Measurements from ENCODE around the gene MRPL17. TPM values are rescaled to one million over a fixed set of nuclear protein-coding genes. Genes with fewer than 3 reads are reported as not detected.
"Not testable (repeated sequence)": the region's sequence is repeated elsewhere in the genome, so short reads cannot be mapped to it uniquely, and the experiment has no call there.

The MRPL17 gene
- polyA plus RNA-seq, 5 donors, result 50.8 to 70.8 (median 53.7) TPM

DNA sequence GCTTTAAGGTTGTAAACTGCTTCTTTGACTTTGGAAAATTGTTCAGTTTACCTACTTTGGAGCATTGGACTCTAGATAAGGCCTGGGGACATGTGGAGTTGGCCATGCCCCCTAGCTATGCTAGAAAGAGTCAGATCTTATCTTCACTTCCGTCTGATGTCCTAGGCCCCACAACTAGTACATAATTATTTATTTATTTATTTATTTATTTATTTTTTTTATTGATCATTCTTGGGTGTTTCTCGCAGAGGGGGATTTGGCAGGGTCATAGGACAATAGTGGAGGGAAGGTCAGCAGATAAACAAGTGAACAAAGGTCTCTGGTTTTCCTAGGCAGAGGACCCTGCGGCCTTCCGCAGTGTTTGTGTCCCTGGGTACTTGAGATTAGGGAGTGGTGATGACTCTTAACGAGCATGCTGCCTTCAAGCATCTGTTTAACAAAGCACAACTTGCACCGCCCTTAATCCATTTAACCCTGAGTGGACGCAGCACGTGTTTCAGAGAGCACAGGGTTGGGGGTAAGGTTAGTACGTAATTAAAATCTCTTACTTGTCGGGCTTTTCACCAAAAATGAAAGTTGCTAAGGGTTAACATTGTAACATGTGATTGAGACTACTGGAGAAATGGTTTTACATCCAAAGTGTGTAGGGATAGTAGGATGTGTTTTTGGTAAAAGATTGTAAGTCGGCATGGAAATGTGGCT lies 7.4 kb upstream of the MRPL17 start:
- DNase-seq, result not testable (repeated sequence)

DNA sequence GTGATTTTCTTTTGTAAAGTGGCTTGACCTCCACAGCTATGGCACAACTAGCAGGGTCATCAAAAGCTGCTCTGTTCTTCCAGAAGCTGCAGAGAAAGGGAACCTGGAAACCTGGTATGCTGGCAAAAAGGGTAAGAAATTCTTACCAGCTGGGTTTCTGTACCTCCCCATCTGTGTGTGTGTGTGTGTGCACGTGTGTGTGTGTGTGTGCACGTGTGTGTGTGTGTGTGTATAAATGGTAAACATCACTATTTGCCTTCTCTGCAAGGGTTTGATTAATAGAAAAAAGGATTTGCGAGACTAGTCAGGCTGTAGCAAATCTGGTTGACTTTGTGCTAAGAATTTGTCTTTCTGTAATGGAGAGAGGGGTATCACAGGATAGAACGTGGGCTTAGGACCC lies 4.7 kb upstream of the MRPL17 start:
- no peak for DNase-seq

DNA sequence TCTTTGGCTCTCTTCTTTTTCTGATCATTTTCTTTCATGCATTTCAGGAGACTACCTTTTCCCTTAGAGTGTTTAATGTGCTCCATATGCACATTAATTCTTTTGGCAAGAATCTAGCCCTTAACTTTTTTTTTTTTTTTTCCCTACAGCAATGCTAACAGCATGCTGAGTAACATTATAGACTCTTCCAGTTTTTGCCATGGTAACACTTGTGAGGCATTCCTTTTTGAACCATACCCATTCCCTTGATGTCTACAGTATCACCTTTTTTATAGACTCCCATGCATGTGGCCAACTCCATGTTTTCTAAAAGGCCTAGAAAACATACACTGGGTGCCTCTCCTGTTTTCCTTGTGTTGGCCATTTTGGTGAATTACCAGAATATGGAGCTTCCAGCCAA lies 2.9 kb upstream of the MRPL17 start:
- DNase-seq, result no peak

DNA sequence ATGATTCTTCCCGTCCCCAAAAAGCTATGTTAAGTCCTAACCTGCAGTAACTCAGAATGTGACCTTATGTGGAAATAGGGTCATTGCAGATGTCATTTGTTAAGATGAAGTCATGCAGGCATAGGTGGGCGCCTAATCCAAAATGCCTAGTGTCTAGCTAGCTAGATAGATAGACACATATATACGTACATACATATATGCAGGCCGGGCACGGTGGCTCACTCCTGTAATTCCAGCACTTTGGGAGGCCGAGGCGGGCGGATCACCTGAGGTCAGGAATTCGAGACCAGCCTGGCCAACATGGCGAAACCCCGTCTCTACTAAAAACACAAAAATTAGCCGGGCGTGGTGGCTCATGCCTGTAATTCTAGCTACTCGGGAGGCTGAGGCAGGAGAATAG lies 928 bp upstream of the MRPL17 start:
- DNase-seq, result not testable (repeated sequence)

DNA sequence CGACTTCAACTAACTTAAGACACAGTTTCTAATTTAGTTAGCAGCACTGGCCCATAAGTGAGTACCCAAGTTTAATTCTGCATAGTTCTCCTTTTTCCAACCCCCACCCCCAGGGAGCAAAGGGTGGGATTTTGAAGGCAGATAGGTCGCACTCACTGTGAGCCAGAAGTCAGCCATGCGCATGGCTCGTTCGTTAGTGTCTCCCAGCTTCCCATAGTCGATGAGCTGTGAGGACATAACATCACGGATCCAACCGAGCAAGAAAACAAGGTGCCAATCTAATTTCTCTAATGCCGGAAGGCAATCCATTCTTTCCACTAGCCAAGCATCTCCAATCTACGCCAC lies 577 bp downstream of the MRPL17 start:
- no peak for DNase-seq

DNA sequence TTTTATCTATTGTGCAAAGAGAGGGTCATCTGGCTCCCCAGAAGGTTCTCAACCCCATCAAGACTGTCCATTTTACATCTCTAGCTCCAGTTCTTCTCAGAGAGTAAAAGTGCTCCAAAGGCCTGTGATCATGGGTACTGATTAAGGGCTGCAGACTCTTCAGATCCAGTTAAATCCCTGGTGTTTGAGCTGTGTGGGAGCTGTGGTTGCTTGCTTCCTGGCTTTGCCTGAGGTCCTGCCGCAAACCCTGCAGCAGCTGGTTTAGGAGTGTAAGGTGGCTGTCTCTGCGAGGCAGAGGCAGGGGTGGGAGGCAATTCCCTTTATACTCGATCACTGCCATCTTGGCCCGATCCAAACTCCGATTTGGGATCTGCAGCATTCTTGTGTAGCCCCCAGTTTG lies 1.2 kb downstream of the MRPL17 start:
- no peak for DNase-seq

DNA sequence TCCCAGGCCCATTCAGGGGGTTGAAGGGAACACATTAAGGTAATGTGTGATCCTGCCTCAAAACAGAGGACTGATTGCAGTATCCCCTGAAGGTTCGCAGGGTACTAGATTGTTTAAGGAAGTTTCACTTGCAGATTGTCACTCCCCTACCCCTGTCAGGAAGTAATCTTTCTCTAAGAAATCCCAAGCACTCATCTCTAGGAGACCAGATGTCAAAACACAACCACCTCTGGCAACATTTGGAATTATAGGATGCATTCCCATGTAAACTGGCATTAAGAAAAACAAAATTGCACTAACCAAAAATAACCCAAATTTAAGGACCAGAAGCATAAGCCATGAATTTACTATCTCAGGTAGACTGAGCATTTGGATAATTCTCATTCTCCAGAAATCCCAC lies 1.6 kb downstream of the MRPL17 start:
- DNase-seq, result no peak

DNA sequence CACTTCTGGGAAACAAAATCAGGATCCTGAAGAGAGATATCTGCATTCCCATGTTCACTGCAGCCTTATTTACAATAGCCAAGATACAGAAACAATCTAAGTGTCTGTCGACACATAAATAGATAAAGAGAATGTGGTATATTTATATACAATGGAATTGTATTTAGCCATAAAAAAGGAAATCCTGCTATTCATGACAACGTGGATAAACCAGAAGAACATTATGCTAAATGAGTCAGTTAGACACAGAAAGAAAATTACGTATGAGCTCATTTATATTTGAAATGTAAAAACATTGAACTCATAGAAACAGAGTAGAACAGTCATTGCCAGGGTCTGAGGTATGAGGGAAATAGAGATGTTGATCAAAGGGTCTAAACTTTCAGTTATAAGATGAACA lies 6.1 kb downstream of the MRPL17 start:
- no peak for DNase-seq

DNA sequence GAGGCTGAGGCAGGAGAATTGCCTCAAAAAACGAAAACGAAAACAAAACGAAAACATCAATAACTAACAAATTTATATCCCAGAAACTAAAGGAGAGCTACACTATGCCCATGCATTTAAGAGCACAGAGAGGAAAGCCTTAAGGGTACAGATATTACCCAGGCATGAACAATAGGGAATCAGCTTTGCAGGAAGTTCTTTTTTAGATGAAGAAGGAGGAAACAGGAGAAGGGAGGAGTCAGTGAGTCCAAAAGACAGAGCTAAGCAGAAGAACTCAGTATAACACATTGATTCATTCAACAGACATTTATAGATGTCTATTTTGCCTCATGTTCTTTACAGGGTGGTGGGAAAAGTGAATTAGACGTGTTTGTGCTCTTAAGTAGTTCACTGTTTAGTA lies 8.3 kb downstream of the MRPL17 start:
- no peak for DNase-seq

DNA sequence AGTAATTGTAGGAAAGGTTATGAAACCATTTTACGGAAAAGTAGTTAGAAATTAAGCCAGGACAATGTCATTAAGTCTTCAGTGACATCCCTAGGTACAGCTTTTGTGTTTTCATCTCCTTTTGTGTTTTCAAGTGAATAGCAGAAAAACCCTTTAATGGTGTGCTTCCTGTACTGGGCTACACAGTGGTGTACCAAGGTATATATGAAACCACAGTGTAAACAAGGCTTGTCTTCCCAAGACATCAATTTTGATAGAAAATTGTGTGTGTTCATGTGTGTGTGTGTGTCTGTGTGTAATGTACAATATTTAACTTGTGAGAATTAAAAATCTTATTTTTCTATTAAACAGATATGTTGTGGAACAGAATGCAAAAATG lies 8.9 kb downstream of the MRPL17 start:
- DNase-seq, result no peak

DNA sequence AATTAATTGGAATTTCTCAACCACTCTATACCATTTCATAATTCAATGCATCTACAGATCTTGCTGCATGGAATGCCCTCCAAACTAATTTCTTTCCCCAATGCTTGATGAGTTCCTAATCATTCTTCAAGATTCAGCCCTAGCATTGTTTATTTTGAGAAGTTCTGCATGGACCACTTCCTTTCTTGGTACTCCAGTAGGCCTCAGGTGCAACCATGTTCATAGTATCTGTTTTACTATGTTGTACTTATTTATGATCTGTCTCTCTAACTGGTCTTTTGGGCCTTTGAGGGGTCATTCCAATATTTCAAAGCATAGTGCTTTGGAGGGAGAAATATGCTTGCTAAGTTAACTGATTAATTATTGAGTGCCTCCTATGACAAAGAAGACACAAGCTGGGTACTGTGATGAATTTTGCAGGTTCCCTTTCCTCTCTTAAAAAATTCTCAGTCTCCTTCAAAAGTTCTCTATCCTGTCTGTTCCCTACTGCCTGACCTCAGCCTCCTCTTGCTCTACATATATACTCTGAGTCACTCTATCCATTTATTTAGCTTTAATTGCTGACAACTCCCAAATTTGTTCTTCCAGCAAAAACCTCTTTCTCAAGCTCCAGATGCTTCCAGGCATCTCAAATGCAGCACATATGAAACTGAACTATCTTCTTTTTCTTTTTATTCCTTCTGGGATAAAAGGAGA lies 9.5 kb downstream of the MRPL17 start:
- no peak for DNase-seq

DNA sequence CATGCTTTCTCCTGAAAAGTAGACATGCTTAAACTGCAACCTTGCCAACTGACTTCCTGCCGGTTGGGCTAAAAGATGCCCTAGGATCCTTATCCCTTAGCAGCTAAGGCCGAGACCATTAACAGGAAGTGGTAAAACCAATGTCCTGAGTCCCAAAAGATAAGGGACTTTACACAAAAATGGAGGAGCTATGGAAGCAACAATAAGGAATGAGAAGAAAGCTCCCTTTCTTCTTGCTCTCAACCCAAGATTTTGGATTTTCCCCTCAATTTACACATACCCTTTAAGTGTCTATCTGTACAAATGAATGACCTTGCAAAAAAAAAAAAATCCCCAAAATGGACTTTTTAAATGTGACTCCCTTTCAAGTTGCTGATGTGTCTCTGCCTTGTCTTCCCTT lies 11.1 kb downstream of the MRPL17 start:
- DNase-seq, result no peak

DNA sequence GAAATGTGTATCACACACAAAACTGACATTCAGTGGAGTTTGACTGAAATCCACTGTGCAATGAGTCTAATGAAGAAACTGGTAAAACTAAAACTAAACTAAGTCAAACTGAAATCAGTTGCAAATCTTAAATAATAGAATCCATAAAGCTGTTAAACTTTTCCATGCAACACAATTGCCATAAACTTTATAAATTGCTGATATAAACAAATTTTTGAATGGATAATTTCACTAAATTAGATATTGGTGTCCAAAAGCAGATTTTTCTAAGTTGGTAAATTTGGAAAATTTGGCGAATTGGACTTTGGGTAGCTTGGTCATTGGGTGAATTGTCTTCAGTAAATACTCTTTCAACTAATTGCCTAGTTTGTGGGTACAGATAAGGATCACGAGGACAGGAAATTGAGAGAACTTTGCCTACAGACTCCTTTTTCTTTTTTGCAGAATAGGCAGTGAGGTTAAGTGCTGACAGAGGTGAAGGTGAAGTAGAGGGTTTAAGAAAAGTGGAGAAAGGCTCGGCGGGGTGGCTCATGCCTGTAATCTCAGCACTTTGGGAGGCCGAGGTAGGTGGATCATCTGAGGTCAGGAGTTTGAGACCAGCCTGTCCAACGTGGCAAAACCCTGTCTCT lies 12.8 kb downstream of the MRPL17 start:
- no peak for DNase-seq

DNA sequence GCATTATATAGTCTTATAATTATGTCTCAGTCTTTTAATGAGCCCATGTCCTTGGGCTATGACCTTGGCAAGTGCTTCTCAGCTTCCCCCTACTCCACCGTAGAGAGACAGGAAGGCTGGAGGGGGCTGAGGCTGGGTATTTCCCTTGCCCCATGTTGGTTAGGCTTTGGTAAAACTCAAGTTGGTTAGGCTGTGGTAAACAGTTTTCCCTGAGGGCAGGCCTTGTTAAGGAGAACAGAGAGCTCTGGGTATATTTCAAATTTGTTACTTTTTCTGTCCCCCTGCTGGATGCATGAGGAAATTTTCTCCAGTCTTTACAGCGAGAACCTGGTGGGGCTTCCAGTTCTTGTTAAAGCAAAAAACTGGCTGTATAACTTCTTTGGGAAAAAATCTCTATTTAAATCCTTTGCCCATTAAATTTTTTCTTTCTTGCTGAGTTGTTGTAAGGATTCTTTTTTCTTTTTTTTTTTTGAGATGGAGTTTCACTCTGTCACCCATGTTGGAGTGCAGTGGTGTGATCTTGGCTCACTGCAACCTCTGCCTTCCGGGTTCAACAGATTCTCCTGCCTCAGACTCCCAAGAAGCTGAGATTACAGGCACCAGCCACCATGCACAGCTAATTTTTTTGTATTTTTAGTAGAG lies 15.3 kb downstream of the MRPL17 start:
- no peak for DNase-seq

DNA sequence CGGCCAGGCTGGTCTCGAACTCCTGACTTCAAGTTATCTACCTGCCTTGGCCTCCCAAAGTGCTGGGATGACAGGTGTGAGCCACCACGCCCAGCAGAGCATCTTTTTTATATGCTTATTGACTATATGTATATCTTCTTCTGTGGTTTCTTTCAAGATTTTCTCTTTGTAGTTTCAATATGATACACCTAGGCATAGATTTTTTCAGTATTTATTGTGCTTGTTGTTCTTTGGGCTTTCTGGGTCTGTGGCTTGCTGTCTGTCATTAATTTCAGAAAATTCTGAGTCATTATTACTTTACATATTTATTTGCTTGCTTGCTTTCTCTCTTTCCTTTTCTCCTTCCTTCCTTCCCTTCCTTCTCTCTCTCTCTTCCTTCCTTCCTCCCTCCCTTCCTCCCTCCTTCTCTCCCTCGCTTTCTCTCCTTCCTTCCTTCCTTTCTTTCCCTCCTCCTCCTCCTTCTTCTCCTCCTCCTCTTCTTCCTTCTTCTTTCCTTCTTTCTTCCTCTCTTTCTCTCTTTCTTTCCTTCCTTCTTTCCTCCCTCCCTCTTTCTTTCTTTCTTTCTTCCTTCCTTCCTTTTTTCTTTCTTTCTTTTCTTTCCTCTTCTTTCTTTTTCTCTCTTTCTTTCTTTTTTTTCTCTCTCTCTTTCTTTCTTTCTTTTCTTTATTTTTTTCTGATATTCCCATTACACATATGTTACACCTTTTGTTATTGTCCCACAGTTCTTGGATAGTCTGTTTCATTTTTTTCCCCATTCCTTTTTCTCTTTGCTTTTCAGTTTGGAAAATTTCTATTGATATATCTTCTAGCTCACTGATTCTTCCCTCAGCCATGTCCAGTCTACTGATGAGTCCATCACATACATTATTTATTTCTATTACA lies 16.6 kb downstream of the MRPL17 start:
- no peak for DNase-seq

DNA sequence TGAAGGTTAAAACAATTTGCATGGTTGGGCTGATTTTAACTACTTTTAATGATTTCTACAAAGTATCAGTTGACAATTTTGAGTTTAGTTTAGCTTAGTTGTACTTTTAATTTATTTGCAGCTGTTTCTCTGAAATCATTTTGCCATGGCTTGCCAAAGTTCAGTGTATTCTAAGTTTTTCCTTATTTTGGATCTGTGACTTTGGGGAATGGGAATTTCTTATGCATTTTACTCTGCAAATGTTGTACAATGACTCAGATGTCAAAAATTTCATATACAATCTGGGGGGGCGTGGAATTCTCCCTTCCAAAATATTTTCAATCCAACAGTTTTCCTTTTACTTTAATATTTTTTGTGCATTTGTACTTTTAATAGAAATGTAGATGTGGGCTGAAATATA lies 18.6 kb downstream of the MRPL17 start:
- DNase-seq, result no peak

DNA sequence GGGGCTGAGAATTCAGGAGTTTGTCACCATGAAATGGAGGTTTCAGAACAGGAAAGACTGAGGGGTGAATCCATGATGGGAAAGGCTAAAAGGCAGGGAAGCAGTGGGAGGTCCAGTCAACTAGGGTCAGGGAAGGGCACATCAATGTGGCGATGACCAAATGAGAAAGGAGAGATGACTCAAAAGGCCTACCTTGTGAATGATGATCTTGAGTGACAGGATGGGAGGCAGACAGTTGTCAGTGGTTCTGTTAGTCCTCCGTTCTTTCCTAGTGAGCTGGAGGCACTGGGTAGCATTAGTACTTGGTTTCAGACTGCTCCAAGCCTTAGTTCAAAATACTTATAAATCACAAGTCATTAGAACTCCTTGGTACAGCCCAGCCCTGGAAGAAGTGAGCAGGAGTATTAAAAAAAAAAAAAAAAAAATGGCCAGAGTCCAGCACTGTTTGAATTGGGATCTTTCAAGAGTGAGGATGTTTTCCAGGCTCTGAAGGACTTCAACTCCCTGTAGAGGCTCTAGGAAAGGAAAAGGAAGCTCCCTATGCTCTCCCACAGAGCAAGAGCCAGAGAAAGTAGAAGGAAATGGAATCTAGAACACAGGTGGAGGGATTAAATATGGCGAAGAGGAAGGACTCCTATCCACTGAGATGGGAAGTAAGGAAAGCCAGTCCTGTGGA lies 19.2 kb downstream of the MRPL17 start:
- no peak for DNase-seq

DNA sequence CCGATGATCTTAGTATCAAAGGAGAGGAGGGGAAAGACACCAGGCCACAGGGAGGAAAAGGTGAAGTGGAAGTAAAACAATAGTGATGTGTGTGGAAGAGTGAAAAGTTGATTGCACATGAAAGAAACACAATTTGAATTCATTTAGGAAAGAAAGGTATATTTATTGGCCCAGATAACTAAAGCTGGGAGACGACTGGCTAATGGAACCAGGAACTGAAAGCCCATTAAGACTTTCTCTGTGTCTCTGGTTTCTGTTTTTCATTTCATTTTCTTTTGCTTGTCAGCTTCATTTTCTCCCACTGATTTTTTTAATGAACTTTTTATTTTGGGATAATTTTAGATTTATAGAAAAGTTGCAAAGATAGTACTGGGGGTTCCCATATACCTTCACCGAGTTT lies 22.4 kb downstream of the MRPL17 start:
- no peak for DNase-seq

DNA sequence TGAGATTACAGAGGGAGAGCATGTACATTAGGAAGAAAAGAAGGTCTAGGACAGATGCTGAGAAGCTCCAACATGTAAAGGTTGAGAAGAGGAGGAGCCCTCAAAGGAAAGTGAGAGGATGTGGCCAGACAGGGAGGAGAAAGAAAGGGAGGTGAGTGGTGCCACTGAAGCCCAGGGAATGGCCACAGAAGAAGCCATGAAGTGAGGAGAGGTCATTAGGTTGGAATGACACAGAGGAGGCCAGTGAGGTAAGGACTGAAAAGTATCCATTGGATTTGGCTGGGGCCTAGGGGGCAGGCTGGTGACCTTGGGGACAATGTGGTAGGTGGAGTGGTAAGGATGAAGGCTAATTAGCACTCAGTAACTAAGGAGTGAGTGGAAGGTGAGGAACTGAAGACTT lies 24.5 kb downstream of the MRPL17 start:
- no peak for DNase-seq

DNA sequence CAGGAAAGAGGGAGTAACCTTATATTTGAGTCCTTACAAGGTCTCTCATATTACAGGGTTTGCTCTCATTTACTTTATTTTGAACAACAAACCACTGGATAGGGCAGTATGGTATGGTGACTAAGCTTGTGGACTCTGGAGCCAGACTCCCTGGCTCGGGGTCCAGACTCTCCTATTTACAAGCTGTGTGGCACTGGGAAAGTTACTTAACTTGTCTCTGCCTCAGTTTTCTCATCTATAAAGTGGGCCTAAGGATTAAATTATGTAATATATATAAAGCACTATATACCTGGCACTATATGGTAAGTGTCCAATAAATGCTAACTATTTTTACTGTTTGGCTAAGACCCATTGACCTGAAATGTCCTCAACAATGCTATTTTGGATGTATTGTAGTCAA lies 25.8 kb downstream of the MRPL17 start:
- no peak for DNase-seq

DNA sequence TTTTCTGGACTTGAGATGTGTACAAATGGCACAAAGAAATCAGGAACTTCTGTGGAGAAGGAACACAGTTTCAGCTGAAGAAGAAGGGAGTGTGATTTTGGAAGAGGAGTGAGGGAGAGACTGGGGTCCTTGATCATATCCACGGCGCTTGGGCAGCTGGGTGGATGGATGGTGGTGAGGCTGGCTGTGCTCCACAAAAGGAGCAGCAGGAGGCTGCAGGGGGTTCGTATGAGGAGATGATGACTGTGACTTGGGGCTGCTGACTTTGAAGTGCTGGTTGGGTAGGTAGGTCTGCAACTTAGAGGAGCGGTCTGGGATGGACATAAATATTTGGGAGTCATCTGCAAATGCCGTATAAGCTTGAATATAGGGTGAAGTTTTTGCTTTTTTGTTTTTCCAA lies 26.2 kb downstream of the MRPL17 start:
- no peak for DNase-seq

DNA sequence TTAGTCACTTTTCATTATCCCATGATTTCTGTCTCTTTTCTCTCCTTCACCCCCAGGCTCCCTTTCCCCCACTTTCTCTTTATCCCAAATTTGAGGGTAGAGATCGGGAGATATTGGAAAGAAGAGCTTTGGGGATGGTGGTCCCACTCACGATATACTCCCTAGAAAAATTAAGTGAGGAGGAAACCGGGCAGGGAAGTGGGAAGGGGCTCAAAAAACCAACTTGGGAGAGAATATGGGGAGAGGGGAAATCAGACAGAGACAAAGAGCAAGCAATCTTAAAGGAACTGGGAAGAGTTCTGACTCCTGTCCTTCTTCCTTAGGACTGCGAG lies 26.6 kb downstream of the MRPL17 start:
- DNase-seq, result no peak
